ENCODE results near the gene CACFD1.

CACFD1 gene

DNA sequence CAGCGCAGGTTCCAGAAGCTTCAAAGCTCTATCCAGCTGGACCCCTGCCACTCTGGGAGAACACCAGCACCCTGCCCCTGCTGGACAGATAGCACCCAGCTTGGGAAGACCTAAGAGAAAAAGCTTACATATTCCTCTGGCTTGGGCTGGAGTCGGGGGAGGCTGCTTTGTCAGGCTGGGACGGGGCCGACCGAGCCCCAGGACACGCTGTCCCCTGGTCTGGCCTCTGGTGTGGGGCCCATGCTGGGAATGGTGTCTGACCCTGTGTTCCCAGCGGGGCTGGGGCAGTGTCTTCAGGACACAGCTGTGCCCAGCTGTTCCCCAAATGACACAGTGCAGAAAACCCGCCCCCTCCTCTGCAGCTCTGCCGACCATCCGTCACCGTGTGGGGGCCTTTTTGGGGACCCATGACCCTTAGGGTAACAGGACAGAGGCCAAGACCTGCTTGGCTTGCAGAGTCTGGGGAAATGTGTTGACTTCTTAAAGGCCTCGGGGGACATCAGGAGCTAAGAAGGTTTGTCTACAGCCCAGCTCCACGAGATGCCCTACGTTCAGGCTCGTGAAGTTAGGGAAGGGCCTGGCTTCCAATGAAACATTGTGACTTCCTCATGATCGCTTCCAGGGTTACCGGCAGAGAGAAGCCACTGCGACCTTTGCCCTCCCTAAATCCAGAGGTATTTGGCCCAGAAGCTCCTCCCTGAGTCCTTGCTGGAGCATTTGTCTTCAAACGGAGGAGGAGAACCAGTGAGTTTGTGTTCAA lies 39.5 kb downstream of the CACFD1 start:
- no peak for DNase-seq (ENCODE audit: low read depth, low spot score)

DNA sequence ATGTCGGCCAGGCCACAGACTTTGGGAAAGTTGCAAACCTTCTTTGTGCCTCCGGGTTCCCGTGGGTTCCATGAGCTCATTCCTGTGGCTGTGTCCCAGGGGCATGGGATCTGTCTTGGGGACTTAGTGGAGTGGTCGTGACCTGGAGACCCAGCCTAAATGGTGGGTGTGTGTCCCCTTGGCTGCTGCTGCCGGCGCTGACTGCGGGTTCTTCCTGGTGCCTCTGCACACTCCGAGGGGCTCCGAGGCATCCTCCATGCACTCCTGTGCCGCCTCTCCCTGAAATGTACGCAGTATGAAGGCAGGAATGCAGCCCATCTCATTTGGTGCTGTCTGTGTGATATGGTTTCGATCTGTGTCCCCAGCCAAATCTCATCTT lies 40.1 kb downstream of the CACFD1 start:
- no peak for DNase-seq (ENCODE audit: low read depth, low spot score)

DNA sequence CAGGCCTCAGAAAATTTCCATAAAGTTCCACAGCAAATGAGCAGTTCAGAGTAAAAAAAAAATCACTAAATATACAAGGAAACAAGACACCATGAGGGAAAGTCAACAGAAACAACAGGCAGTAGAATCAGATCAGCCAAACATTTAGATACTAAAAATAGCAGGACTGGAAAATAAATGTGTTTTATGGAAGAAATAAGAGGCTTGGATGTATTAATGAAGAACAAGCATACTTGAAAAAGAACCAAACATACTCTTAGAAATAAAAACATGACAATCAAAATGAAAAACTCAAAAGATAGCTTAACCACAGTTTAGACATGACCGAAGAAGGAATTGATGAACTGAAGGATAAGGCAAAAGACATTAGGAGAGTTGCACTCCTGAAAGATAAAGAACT lies 42.3 kb downstream of the CACFD1 start:
- no peak for DNase-seq (ENCODE audit: low read depth, low spot score)

DNA sequence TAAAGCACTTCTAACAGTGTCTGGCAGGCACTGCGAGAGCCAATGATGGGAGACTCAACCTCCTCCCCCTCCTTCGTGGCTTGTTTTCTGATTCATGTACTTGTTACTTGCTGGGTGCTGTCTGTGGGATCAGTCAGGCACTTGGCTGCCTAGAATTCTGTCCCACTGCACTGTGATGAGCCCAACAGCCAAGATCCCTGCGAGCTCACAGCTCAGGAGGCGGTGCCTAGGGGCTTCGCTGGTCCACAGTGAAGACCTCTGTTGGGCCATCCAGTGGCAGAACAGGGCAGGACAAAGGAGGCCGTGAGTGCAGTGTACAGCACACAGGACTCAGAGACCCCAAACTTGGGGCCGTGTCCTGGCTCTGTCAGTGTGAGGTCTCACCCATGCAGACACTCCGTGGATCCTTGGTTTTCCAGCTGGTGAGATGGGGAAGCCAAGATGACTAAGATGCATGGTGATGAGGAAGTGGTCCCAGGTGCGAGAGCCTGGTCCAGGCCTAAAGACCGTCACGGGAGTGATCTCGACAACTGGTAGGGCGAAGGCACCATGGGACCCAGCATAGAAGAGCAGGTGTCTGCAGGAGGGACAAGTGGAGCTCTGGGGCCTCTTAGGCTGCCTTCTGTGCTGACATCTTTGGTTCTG lies 45.5 kb downstream of the CACFD1 start:
- no peak for DNase-seq (ENCODE audit: low read depth, low spot score)

DNA sequence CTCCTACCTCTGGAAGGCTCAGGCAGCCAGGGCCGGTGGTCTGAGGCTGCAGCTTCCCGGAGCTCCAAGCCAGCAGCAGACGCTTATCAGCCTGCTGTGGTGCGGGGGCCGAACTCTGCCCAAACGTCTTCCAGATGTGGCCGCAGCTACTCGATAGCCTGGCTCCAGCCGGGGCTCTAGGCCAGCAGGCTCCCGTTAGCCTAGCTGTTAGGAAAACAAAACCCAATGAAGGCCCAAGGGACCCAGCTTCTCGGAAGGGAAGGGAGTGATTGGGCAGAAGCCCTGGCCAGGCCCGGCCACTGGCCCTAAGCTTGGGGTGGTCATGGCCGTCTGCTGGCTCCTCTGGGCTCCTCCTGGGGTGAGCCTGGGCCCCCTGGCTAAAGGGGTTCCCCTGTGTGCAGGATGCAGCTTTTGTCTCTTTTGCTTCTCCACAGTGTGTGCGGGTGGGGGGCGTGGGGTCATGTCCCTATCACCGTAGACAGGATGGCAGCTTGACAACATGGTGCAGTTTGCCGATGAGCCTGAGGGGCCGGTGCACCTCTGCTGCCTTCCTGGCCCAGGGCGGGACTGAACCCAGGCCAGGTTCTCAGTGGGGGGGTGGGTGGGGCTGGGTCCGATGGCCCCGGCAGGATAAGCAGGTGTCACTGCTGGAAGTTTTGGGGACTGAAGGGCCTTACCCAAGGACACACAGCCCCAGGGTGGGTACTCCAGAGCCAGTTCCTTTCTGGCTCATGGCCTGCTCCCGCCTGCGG lies 46.3 kb downstream of the CACFD1 start:
- DNase-seq (ENCODE audit: low read depth, low spot score) = no peak

DNA sequence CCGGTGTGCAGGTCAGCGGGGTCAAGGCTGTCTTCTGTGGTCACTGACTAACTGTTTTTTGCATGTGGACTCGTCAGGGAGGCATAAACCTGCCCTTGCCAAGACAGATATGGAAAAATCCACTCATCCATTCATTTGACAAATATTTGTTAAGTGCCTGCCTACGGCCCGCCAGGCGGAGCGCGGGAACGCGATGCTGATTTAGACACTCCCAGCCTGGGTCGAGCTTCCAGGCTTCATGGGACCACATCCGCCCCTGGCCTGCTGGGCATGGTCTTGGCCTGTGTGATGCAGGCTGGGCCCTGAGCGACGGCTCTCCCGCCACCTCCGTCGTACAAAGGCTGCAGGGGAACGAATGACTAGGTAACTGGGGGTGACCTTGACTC lies 46.9 kb downstream of the CACFD1 start:
- no peak for DNase-seq (ENCODE audit: low read depth, low spot score)

DNA sequence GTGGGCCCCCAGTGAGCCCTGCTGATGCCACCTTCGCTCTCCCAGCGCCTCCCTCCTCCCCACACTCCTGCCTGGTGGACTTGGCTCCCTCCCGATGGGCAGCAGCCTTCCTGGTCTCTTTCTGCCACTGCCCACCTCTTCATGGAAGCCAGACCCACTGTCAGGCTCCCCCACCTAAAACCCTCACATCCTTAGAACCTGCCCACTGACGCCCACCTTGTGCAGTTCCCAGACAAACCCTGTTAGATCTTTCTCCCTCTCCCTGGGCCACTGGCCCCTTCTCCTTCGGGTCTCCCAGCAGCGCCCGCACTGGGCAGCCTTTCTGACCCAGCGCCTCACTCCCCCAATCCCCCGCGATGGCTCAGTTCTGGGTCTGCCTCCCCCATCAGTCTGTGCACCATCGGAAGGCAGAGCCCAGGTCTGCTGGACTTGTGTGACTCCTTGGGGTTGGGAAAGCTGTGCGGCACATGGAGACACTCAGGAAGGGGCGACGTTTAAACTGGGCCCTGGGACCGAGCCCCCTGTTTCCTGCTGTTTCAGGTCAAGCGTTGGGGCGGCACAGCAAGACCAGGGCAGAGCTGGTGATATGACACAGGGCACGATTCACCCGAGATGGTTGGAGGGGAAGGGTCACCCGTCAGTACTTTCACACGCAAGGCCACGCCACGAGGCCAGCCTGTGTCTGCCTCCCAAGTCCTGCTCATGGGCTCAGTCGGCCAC lies 47.6 kb downstream of the CACFD1 start:
- no peak for DNase-seq (ENCODE audit: low read depth, low spot score)

DNA sequence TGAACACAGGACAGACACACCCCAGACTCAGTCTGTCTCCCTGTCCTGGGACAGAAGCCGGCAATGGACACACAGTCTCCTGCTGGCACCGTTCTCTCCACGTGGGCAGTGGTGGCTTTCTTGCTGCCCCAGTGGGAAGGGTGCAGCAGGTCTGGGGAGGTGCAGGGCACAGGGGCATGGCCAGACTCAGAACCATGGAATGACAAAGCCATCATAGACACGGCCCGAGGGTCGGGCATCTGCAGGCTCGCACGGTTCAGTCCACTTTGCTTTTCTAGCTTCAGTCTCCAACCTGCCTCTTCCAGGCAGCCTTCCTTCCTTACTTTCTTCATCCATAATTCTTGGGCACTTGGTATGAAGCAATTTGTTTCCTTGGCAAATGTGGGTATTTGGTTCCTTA lies 48.3 kb downstream of the CACFD1 start:
- DNase-seq (ENCODE audit: low read depth, low spot score) = no peak

DNA sequence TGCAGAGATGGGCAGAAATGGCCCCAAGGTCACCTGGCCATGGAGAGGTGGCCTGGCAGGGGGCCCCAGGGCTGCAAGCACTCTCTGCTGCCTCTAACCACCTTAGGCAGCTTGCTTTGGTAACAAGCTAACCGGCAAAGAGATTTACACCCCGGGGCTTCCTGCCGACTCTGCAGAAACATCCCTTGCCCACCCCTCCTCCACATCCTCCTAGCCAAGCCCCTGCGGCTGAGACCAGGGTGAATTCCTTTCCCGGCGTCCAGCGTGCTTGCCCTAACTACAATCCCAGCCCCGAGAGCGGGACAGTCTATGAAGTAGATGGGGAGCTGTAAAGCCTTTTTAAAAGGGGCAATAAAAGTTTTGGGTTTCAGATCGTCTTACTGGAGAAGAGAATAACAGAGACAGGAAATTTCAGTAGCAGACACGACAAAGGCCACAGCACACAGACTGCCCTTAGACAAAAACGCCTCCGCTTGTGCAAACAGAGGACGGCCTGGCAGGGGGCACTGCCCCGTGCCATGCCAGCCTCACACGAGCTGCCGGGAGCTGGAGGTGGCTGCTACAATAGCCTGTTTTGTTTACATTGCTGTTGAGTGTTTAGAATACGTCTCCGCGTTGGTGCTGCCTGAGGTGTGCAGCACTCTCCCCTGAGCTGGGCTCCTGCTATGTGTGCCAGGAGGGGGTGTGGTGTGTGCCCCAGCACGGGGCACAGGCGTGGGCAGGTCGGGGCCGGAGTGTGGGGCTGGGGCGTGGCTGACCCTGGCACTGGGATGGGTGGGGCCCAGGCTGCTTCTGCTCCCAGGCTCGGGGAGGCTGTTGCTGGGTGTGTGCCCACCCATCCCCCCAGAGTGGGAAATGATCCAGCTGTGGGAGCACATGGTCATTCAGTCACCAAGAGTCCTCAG lies 49.7 kb downstream of the CACFD1 start:
- peak; percentile 98 for DNase-seq (ENCODE audit: low read depth, low spot score)

DNA sequence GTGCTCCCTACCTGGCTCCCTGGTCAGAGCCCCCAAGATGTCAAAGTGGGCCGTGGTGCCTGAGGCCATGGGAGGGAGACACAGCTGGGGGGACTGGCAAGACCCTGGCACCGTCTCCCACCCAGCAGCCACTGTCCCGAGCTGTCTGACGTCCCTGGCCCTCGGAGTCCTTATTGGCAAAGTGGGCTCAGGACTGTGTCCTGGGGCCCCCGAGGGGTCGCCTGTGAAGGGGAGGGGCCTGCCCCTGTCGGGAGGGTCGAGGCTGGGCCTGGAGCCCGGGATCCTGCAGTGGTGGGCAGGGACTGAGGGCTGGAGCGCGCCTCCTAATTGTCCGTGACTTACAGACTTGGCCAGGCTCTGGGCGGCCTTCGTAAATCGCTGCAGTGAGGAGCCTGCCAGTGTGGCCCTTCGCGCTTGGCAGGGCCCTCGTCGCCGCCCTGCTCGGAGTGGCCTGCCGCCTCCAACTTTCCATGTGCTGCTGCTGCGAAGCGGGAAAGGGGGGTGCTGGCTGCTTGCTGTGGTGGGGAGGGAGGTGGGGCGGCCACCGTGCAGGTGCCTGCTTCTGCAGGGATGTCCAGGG lies 51.2 kb downstream of the CACFD1 start:
- DNase-seq (ENCODE audit: low read depth, low spot score) = no peak

DNA sequence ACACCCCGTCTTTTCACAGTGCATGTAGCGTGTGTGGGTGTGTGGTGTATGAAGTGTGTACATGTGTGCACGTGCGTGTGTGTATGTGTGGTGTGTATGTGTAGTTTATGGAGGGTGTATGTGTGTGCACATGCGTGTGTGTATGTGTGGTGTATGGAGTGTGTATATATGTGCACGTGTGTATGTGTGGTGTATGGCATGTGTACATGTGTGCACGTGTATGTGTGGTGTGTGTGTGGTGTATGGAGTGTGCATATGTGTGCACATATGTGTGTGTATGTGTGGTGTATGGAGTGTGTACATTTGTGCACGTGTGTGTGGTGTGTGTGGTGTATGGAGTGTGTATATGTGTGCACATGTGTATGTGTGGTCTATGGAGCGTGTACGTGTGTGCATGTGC lies 51.8 kb downstream of the CACFD1 start:
- no peak for DNase-seq (ENCODE audit: low read depth, low spot score)

DNA sequence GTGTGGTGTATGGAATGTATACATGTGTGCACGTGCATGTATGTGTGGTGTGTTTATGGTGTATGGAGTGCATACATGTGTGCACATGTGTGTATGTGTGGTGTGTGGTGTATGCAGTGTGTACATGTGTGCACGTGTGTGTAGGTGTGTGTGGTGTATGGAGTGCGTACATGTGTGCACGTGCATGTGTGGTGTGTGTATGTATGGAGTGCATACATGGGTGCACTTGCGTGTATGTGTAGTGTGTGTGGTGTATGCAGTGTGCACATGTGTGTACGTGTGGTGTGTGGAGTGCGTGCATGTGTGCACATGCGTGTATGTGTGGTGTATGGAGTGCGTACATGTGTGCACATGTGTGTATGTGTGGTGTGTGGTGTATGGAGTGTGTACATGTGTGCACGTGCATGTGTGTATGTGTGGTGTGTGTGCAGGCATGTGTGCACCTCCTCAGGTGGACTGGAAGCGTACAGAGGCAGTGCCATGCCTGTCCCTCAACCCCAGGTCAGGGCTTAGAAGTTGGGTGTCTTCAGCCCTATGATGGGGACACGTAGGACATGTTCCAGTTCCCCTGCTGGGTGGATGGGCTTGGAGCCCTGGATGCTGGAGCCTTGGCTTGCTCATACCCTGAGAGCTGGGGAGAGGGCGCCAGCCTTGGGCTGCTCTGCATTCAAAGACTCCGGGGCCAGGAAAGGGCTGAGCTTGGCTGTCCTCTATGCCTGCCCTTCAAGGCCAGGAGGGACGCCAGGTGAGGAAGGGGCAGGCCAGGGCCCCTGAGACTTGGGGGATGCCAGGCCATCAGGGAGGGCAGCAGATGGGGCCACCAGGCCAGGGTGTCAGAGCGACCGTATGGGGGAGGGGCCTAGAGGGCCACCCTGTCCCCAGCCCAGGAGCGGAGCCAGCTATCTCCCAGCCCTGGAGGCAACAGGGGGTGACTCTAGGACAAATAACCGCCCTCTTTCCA lies 52.8 kb downstream of the CACFD1 start:
- no peak for DNase-seq (ENCODE audit: low read depth, low spot score)

DNA sequence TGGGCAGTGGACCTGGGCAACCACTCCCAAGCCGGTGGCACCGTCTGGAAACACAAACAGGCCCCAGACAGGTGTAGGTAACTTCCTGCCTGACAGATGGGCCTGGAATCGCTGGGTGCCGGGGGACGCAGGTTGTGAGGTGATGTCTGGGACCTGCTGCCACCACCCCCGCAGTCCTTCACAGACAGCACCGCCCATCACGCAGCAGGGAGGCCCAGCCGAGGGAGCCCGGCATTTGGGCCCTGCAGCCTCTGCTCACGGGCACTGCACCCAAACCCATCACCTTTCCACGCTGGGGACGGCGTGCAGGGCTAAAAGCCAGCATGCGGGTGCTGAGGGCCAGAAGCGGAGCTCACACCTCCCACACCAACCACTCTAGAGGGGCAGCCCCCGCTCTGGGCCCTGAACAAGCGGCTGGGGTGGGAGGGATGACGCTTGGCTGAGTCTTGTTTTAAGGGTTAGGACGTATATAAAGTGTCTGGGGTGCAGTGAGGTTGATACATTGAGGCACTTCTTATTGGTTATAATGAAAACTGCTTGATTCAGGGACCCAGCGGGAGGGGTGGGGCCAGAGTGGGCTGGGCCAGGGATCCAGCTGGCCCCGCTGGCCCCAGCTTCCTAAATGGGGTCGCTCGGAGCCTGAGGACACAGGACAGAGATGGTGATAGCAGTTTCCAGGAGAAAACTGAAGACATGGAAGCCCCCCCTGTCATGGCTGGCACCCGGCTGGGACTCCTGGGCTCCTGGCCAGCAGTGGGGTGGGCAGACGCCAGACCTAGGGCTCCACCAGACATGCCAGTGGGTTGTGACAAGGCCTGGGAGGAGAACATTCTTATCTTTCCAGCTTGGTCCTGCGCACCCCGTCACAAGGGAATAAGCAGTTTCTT lies 53.7 kb downstream of the CACFD1 start:
- no peak for DNase-seq (ENCODE audit: low read depth, low spot score)

DNA sequence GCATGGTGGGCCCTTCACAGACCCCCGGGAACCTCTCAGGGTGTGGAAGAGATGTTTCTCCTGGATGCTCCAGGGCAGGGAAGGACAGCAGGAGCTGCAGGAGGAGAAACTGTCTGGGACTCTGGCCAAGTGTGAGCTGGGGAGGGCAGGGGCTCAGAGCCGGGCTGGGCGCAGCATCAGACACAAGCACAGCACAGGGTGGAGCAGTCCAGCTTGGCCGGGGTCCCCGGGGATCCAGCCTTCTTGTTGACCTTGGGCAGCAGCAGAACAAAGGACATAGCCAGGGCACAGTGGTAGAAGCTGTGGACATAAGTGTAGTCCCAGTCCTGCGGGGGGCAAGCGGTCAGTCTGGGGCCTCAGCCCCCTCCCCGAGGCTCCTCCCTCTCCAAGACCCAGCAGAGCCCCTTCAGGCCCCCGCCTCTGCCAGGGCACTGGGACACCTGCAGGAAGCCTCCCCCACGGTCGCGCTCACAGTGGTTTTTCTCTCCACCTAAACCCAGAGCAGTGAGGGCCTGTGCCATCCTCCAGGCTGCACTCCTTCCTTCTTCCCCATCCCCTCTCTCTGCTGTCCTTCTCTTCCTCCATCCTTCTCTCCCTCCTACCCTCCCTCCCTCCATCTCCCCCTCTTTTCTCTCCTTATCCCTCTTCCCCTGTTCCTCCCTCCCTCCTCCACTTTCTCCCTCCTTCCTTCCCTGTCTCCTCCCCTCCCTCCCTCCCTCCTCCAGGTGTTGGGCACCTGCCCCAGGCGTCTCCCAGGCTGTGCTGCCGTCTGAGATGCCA lies 54.9 kb downstream of the CACFD1 start:
- DNase-seq (ENCODE audit: low read depth, low spot score) = no peak

DNA sequence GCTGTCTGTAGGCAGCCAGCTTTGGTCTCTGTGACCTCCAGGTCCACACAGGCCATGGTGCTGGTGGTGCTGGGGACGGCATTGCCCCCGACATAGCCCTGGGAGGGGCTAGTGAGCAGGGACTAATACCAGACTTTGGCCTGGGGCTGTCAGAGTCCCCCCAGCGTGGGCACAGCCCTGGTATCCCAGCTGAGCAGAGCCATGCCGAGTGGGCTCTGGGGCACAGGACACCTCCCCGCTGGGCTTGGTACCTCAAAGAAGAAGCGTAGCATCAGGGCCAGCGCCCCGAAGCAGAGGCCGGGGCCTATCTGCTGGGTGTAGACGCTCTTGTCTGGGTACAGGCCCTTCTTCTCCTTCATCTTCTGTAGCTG lies 55.4 kb downstream of the CACFD1 start:
- DNase-seq (ENCODE audit: low read depth, low spot score) = no peak

DNA sequence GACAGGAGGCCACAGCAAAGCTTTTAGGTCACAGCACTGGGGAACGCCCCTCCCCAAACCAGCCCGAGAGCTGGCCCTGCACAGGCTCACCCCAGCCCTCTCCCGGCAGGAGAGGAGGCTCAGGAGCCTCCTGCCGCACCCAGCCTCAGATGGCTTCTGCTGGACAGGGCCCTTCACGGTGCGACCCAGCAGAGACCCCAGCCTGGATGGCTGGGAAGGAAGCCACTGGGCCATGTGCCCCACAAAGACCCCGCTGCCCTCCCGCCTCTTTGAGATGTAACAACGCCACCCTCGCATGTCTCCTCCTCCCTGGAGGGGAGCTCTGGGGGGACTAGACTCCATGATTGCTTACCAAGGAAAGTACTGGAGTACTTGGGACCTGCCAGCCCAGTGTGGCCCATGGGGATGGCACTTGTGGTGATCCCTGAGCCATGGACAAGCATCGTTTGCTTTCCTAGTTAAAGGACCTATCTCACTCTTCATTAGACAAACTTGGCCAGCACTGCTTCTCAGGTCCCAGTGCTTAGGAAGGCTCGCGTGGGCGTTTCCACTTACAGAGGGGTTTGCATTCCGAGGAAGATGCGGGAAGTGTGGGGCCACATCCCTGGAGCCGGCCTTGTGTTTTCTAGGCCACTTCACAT lies 56.0 kb downstream of the CACFD1 start:
- no peak for DNase-seq (ENCODE audit: low read depth, low spot score)

DNA sequence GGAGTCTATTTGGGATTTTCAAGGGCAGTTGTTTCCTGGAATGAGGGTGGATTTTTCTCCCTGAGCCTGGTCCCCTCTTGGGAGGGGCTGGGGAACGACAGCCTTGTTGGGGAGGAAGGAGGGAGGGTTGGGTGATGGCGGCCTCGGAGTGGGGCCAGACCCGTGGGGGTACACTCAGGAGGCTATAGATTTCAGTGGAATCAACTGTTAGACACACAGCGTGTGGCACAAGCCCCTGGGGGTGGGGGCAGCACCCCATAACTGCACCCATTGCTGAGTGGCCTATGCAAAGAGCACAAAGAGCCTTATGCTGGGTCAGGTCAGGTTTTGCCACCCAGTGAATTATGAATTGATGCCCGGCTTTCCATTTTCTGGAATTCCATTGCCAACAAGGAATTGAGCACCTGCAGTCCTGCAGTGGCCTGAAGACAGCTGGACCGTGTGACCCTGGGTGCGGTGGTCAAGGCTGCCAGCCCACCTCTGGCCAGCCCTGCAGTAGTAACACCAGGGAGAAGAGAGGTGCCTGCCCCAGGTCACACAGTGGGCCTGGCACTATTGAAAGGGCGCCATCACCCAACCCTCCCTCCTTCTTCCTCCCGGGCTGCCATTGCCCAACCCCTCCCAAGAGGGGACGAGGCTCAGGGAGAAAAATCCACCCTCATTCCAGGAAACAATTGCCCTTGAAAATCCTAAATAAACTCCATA lies 56.6 kb downstream of the CACFD1 start:
- no peak for DNase-seq (ENCODE audit: low read depth, low spot score)
